Measurements from ENCODE around the gene IFI16. TPM values are rescaled to one million over a fixed set of nuclear protein-coding genes. Genes with fewer than 3 reads are reported as not detected.
A peak's percentile ranks its signal among the peaks of the same experiment; 100 is the strongest.

Gene IFI16
- total RNA-seq, 1 donor from 2014 or later, result 34.0 TPM

- no peak overlapping the region for H3K4me3 ChIP-seq (ENCODE audit: low read depth, low read length)
- no peaks in the 10 kb centered on the region for H3K36me3 ChIP-seq (ENCODE audit: control insufficient read depth, insufficient read depth, low read length)
- TF ChIP-seq CTCF (IDR thresholded peaks at IDR 0.05; ENCODE audit: insufficient read depth, low read length, severe bottlenecking), result no peak
- H3K27me3 ChIP-seq (ENCODE audit: control insufficient read depth, insufficient read depth, low read length), result no peaks in the 10 kb centered on the region
- DNase-seq (ENCODE audit: low read depth), result no peak
- FAIRE-seq, result no peak
Measured at GRCh38 chr1:158992787-158993312, 16.9 kb upstream of the IFI16 start.

- H3K27me3 ChIP-seq (ENCODE audit: control insufficient read depth, insufficient read depth, low read length), result no peaks in the 10 kb centered on the region
- DNase-seq (ENCODE audit: low read depth), result no peak
- no peak overlapping the region for H3K4me3 ChIP-seq (ENCODE audit: low read depth, low read length)
- H3K36me3 ChIP-seq (ENCODE audit: control insufficient read depth, insufficient read depth, low read length), result no peaks in the 10 kb centered on the region
- TF ChIP-seq CTCF (IDR thresholded peaks at IDR 0.05; ENCODE audit: insufficient read depth, low read length, severe bottlenecking), result no peak
- FAIRE-seq, result no peak
Measured at GRCh38 chr1:158996998-158997397, 12.7 kb upstream of the IFI16 start.

- Histone ChIP-seq H3K27me3 (ENCODE audit: control insufficient read depth, insufficient read depth, low read length) (no peaks in the 10 kb centered on the region), H3K36me3 (ENCODE audit: control insufficient read depth, insufficient read depth, low read length) (no peaks in the 10 kb centered on the region), H3K4me3 (ENCODE audit: low read depth, low read length) (no peak overlapping the region)
- FAIRE-seq, result no peak
- TF ChIP-seq CTCF (IDR thresholded peaks at IDR 0.05; ENCODE audit: insufficient read depth, low read length, severe bottlenecking), result no peak
- no peak for DNase-seq (ENCODE audit: low read depth)
Measured at GRCh38 chr1:158998037-158998780, 11.5 kb upstream of the IFI16 start.

GRCh38 chr1:158998781-158999161, 10.9 kb upstream of the IFI16 start:
- DNase-seq (ENCODE audit: low read depth), result peak; percentile 68
- Histone ChIP-seq H3K27me3 (ENCODE audit: control insufficient read depth, insufficient read depth, low read length) (no peaks in the 10 kb centered on the region), H3K4me3 (ENCODE audit: low read depth, low read length) (peak overlapping the region; percentile 31), H3K36me3 (ENCODE audit: control insufficient read depth, insufficient read depth, low read length) (no peaks in the 10 kb centered on the region)
- TF ChIP-seq CTCF (IDR thresholded peaks at IDR 0.05; ENCODE audit: insufficient read depth, low read length, severe bottlenecking), result peak; percentile 76
- no peak for FAIRE-seq

- Histone ChIP-seq H3K36me3 (ENCODE audit: control insufficient read depth, insufficient read depth, low read length) (no peaks in the 10 kb centered on the region), H3K4me3 (ENCODE audit: low read depth, low read length) (peak overlapping the region; percentile 29), H3K27me3 (ENCODE audit: control insufficient read depth, insufficient read depth, low read length) (no peaks in the 10 kb centered on the region)
- peak; percentile 64 for FAIRE-seq
- no peak for TF ChIP-seq CTCF (IDR thresholded peaks at IDR 0.05; ENCODE audit: insufficient read depth, low read length, severe bottlenecking)
- peak; percentile 77 for DNase-seq (ENCODE audit: low read depth)
Measured at GRCh38 chr1:158999316-159000069, 10.2 kb upstream of the IFI16 start.

All from bronchial epithelial cell (primary cell).